Kidney tubule cell (primary cell): ENCODE measurements around the gene SLC23A1.

ENCODE experiments used
- DNase-seq: peaks from one replicate; pipeline ENCODE4 v3.0.0-alpha.2; 2018; ENCODE audit warnings: low spot score

The SLC23A1 gene

DNA sequence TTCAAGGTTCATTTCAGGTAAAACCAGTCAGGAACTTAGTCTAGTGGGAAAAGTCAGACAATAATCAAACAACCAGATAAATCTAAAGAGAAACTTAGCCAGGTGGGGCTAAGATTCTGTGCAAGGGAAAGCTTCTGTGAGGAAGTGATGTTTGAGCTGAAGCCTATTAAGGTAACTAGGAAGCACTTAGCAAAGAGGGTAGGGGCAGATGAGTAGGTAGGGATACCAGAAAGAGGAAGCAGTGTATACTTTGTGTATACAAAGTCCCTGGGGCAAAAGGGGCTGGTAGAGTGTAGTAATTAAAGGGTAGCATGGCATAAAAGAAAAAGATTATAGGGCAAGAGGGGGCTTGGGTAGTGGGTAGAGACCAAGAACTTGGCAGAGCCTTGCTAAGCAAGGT lies 24.4 kb upstream of the SLC23A1 start:
- DNase-seq: no peak

DNA sequence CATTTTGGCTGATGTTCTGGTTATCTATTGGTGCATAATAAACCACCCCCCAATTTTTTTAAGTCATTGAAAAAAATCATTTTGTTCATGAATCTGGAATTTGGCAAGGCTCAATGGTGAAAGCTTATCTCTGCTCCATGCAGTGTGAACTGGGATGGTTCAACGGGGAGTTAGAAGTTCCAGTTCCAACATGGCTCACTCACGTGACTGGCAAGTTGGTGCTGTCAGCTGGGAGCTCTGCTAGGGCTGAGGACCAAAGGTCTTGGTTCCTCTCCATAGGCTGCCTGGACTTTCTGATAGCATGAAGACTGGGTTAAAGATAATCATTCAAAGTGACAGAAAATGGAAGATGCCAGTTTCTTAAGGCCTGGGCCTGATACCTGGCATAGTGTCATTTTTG lies 23.9 kb upstream of the SLC23A1 start:
- no peak for DNase-seq

DNA sequence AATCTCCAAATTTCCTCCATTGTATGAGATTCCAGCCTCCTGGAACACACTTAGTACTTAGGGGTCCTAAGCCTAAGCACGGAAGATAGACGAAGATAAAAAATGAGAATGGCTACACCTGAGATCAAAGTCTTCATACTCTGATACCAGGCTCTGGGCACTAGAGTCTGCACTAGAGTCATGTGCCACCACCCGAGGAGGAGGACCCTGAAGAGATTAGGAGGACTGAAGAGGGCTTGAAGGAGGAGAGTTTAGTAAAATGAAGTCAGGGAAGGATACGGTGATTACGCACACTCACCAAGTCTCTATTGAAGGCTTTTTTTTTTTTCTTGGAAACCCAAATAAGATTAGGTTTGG lies 21.4 kb upstream of the SLC23A1 start:
- no peak for DNase-seq

DNA sequence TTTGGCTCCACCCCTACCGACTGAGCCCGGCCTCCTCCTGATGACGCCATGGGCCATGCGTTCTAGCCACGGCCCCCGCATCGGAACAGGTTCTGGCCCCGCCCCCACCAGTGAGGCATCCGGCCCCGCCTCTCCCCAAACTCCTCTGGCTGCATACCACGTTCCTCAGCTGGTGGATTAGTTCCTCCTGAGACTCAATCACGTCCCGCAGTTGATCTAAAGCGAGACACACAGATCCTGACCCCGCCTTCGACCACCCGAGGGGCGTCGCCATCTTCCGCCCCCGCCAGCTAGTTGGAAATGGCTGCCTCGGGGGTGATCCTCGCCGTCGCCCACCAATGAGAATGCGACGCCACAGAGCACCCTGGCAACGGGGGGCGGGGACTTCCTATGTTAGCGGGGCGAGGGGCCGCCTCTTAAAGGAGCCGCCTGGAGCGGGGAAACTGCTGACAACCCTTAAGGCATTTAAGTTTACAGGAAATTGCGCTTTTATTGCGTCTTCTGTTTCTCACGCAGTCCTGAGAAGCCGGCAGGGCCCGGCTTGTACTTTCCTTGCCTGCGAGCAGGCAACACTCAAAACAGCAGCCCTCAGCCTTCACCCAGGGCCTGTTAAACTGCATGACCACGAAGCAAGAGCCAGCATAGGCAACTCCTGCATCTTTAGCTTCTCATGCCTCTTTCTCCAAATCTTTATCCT lies 20.8 kb upstream of the SLC23A1 start, which contains the start of gene SPATA24:
Gene SPATA24 (minus strand): TSS at position 303 of the 697 bp plus-strand sequence. CDS start 29 bp downstream, at position 274.
- DNase-seq: peak; percentile 96

DNA sequence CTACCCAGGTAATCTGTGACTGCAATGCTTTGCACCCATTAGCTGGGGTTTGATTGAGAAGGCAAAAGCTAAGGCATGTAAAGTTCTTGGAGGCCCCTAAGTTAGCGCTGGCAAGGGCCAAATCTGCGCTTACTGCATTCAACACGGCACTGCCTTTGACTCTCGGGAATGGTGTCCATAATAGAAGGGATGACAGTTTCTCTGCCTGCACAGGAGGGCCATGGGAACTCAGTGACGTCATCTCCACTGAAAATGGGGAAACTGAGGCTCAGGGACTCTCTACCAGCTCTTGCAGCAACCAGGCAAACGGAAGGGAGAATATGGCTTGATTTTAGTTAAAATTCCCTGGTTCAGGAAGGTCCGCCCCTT lies 20.3 kb upstream of the SLC23A1 start:
- DNase-seq: no peak

DNA sequence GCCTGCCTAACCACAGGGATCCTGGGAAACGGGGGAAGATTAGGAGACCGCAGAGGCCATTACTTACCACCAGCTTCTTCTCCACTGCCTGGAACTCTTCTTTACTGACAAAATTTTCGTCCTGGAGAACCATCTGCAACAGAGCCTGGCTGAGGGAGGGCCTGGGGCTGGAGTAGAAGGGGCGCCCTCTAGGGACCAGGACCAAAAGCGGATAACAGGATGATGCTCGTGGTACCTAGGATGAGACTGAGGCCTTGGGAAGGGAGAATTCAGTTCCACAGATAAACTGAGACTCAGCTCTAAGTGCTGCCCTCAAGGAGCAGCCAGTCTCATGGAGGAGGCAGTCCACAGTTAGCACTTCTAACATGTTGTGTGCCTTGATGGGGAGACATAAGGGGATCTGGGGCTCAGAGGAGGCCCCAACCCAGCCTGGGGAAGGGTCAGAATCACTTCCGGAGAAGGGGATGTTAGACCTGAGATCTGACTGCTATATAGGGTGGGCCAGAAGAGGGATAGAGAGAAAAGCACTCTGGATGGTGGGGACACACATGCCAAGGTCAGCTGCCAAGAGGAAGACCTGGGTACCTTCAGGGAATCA lies 19.6 kb upstream of the SLC23A1 start:
- DNase-seq: peak; percentile 28

DNA sequence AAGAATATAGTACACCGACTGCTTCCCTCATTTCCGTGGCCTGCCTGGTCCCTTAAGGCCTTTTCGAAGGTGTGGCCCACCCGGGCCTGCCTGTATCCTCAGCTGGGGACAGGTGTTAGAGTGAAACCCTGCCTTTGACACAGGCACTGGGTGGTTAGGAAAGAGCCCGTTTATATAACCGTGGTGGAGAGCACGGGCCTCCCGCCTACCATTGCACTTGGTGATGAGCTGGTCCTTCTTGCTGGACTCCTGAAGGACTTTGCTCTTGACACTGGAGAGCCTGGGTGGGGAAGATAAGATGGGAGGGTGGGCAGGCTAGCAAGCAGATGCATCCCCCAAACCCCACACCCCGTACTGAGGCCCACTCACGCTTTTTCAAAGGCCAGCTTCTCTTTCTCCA lies 18.4 kb upstream of the SLC23A1 start:
- no peak for DNase-seq

DNA sequence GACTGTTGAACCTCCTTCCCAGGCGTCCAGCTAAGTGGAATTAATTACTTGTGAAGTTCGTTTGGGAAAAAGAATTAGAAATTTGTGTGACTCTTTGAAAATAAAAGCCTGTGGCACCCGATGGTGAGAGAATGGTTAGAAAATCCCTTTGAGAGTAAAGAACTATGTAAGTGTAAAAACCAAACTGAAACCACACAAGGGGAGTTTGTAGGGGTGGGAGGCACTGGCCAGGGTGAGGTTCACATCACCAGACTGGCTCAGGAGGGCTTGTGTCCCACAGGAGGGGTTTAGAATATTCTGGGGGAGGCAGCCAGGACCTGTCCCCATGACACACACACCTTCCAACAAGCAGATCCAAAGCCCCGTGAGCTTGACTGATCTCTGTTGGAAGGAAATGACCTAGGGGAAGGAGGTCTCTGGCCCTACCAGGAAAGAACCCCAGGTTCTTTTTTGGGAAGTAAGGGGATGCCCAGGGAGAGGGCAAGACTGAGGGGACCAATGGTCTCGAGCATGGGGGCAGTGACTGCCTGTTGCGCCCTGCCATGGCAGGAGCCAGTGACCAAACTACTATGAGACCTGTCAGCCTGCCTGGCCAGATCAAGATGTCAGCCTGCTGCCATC lies 16.5 kb upstream of the SLC23A1 start:
- no peak for DNase-seq

DNA sequence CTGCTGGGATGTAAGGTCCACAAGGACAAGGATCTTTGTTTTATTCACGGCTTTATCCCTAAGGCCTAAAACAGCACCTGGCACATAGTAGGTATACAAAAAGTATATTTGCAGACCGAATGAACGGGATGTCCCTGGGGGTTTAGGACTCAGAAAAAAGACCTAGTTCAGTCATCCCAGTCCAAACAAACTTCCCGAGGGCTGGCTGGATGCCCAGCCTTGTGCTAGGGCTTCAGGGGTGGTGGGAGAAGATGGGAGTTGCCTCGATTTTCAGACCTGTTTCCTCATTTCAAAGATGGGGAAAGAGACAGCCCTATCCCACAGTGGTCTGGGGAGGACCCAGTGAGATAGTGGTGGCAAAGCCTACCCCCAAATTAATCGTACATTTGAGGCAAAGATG lies 14.8 kb upstream of the SLC23A1 start:
- DNase-seq: no peak

DNA sequence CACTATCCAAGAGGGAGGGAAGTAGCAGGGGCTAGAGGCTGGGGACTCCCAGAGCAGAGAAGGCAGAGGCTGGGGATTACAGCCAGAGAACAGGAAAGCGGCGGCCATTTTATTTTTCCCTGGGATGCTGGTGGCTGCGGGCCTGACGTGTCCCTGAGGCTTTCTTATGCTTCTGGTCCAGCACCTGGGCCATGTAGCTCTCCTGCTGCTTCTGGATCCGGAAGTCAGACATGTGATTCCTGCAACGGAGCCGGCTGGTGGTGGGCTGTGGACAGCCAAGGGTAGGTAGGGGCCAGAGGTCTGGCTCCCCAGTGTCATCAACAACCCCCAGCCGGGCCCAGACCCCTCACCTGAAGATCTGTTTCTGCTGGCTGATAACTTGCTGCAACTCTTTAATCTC lies 13.6 kb upstream of the SLC23A1 start:
- no peak for DNase-seq

DNA sequence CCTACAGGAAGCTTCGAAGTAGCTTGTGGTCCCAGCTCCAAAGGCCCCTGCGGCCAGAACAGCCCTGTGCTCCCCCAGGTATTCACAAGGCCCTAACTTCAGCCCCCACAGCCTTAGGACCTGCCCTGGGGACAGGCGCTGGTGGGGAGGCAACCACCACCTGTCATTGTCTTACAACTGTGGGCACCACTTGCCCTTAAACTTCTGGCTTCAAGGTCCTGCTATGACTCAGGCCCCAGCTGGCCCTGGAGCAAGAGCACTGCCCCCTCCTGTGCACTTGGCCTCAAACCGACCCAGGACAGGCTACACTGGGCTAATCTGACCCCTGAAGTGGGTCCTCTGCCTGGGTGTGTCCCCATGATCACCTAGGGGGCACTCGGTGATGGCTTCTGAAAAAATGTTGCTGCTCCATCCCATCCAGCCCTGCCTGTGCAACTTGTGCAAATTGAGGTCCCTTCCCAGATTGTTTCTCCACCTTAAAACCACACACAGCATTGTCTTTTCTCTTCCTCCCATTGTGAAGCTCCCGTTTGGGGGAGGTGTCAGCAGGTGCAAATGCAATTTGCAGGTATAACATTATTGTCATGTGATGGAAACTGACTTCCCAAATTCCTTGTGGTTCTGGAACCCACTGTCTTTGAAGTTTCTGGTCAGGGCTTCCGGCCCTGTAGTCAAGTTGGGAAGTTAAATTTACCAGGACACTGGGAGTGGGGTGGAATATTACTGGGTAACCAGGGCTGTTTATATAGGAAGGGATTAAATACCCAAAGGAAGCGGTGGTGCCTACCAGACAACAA lies 12.9 kb upstream of the SLC23A1 start:
- peak; percentile 43 for DNase-seq

DNA sequence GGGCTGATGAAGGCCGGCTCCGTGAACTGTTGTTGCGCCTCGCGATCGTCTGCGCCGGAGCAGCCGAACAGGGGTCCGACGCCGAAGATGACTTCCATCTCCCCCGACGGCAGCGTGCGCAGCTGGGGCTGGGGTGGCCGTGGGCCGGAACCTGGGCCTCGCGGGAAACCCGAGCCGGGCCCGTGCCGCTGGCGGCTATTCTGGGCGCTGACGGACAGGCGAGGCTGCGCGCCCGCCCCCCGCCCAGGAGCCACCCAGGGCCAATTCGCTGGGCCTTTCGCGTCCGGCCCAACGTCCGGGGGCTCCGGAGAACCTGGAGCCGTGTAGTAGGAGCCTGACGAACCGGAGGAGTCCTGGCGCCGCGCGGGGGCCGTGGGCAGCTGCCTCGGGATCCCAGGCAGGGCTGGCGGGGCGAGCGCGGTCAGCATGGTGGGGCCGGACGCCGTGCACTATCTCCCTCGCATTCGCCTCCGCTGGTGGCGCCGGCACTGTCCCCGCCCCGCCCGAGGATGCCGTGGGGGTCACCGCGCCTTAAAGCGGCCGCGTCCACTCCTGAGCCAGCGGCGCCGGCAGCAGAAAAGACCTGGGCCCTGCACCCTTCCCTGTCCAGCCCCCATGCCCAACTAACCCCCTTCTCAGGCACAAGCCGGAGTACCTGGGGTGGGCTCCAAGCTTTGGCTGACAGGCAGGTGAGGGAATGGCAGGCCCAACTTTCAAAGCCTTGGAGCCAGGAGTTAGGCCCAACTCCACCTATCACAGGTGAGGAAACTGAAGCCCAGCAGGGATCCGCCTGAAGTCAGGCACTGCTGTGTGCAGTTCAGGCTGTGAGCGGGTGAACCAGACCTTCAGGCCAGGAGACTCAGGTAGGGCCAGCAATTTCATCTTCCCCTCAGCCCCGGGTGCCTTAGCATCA lies 11.8 kb upstream of the SLC23A1 start, which contains the start of gene PROB1:
Gene PROB1 (minus strand): TSS at position 451 of the 913 bp plus-strand sequence. CDS start 23 bp downstream, at position 428.
- no peak for DNase-seq

DNA sequence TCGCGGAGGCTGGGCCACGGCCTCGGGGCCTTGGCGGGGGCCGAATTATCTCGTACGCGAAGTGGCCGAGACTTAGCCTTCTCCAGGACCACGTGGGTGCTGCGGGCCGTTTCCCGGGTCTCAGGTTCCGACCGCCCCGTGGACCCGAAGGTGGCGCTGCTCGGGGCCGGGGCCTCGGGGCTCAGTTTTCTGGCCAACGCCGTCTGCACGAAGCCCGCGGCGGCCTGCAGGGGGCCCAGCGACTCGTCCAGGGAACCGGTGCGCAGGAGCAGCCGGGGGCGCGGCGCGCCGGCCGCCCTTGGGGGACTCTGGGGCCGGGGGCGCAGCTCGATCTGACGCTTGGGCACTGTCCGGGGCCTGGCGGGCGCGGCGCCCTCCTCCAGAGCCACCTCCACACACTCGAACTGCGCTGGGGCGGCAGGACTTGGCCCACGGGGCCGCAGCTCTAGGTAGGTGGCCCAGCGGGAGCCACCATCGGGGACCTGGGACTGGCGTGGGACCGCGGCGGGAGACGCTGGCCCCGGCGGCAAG lies 11.1 kb upstream of the SLC23A1 start:
- peak; percentile 44 for DNase-seq

DNA sequence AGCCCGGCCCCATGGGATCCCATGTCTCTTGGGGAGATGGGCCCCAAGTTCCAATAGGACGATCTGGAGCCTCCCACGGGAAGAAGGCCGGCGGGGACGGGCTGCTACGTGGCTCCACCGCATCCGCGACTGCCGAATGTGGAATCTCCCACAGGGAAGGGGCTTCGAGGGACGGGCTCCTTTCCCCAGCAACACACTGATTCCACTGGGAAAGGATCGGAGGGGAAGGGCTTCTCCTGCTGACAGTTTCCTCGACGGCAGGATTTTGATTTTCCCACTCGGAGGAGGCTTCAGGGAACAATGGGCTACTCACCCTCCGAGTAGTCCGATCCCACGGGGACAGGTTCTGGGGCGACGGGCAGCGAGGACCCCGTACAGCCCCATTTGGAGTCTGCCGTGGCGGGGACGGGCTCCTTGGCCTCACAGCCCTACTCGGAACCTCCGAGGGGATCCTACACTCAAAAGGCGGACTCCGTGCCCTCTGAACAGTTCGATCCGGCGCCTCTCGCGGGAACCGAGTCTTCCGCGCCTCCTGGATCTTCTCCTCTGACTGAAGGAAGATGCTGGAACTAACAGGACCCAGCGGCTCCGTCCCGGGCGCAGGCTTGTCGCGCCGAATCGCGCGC lies 10.5 kb upstream of the SLC23A1 start:
- no peak for DNase-seq

DNA sequence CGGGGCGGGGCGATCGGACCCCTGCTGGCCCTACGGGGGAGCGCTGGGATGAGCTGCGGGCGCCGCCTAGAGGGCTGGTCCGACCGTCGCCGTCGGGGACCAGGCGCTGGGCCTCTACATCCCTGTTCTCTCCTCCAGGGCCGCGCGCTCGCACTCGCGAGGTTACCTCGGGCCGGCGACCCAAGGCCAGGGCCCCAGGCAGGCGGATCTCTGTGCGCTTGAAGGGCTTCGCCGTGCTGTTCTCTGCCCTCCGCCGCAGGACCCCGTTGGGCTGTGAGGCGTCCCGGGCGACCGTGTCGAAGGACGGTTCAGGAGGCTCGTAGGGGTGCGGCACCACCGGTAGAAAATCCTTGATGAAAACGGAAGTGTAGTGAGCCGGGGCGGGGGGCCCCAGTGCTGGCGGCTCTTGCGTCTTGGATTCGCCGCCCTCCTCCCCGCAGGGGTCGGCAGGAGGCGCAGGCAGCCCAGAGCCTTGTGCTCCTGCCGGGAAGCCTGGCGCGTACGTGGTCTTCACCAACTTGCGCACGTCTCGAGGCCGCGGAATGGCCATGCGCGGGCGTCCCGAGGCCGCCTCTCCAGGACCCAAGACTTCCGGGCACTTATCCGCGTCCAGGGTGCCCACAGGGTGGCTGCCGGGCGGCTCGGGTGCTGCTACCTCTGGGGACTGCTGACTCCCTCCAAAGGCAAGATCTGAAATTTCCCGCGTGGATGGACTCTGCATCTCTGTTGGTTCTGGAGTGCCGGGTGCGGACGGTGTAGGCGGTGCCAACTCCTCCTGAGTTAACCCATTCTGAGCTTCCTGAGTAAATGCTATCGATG lies 9.8 kb upstream of the SLC23A1 start:
- peak; percentile 54 for DNase-seq

DNA sequence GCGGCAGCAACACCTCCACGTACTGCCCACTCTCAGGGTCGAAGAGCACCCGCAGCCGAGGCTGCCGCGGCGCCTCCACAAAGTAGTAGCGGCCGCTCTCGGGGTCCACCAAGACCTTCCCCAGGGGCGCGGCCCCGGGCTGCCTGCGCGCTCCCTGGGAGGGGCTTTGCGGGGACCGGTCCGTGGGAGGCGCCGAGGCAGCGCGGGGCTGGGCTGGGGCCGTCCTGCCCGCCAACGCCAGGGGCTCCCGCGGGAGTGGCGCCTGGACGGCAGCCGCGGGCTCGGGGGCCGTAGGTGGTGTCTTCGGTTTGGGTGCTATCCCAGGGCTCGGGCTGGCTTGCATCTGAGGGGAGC lies 9.2 kb upstream of the SLC23A1 start:
- no peak for DNase-seq

DNA sequence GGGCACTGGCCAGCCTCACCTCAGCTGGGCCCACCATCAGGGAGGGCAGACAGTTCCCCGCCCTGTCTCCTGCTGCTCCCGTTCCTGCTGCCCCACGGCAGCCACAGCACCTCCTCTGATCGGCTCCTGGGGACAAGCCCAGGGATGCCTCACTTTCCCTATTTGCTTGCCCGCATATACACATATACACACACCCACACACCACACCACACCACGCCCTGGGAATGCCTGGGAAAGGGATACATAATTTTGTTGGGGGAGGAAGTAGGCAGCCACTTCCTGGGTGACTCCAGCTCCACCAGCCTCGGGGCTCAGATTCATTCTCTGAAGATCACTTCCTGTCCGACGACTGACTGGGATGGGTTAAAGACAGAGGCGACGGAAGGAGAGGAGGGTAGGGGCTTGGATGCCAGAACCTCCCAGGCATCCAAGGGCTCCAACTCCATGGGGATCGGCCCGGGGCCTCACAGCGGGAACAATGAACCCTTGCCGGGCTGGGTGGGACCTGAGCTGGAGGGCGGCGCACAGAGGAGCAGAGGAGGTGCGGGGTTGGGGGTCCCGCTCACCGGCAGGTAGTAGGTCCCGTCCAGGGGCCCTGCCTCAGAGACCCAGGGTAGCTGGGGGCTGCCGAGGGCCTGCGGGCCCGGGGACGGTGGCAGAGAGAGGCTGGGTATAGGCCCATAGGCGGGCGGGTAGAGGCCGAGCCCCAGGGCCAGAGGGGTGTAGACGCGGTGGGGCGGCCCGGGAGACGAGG lies 8.7 kb upstream of the SLC23A1 start:
- DNase-seq: peak; percentile 50

DNA sequence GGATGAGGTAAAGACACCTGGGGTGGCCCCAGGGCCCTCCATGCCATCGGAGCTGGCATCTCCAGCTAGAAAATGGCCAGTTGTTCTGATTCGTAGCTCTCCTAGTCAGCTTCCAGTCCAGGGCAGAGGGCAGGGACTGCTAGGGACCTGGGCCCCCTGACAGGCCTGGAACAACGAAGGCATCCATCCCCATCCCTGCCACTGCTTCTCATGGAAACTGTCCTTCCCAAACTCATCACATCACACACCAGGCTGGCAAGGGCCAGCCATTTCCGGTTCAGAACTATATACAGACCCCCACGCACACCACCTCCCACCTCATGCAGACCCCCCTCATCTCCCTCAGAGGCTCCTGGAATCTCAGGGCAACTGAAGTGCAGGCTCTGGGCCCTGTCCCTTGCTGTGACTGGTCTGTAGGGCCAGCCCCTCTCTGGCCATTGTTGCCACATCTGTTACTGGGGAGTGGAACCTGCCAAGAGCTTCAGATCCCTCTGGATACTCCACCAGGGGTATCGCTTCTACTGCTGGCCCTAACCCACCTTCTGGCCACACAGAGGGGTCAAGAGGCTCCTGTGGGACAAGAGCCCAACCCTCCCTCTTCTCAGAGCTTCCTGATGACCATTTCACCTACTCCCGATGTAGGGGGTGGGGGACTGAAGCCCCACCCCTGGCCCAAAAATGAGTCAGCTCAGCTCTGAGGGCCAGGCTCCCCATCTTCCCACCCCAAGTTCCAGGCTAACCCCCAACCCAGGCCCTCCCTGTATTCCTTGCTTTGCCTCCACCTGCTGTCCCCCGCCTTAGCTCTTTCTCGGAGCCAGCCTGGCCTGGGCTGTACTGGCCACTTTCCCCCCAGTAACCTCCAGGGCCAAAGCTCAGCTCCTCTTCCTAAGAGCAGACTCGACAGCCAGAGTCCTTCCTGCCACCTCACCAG lies 7.8 kb upstream of the SLC23A1 start:
- no peak for DNase-seq
